ENCODE results near the gene PAN2.
A peak's percentile ranks its signal among the peaks of the same experiment; 100 is the strongest.
"Not testable (repeated sequence)": the region's sequence is repeated elsewhere in the genome, so short reads cannot be mapped to it uniquely, and the experiment has no call there.

The PAN2 gene

GRCh38 chr12:56304872-56305590 lies 28.8 kb downstream of the PAN2 start:
- DNase-seq = no peak

GRCh38 chr12:56304276-56304675 lies 29.5 kb downstream of the PAN2 start:
- DNase-seq = no peak

GRCh38 chr12:56300644-56301464 lies 32.9 kb downstream of the PAN2 start:
- DNase-seq = no peak

GRCh38 chr12:56299853-56300643 lies 33.8 kb downstream of the PAN2 start, which contains the start of gene CS:
Gene CS, minus strand, starts transcription at chr12:56300330. Its CDS starts 129 bp downstream, at chr12:56300201.
- peak; percentile 98 for DNase-seq

DNA sequence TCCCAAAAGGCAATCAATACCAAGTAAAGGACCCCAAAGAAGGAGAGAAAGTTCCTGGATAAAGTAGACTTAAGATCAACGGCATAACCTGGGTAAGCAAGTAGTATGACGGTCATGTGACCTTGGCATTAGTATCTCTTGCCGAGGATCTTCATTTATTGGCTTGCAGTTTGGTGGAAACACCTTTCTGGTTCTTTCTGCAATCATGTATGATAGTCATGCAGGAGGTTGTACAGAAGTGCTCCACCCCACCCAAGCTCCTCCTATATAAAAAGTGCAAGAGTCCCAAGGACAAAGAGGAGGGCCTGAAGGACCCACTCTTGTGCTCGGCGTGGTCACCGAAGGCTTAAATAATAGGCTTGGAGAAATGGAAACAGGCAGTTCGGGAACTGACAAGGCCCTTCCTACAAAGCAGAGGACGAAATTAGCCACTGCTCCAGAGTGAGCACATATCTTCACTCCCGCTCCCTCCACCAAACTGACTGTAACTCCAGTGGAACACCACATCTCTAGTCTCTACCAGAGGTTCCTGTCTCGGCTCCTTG lies 34.4 kb downstream of the PAN2 start:
- DNase-seq = no peak

DNA sequence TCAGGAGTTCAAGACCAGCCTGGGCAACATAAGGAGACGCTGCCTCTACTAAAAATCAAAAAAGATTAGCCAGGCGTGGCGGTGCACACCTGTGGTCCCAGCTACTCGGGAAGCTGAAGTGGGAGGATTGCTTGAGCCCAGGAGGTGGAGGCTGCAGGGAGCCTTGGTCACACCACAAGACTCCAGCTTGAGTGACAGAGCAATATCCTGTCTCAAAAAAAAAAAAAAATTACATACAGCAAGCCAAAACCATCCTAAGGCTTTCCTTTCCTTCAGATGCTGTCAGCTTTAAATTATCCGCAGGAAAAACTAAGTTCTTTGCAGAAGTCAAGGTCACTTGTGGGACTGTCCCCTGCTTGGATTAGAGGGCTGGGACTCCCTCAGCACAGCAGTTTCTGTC lies 35.0 kb downstream of the PAN2 start:
- DNase-seq = no peak

GRCh38 chr12:56297400-56297799 lies 36.4 kb downstream of the PAN2 start:
- DNase-seq = no peak

DNA sequence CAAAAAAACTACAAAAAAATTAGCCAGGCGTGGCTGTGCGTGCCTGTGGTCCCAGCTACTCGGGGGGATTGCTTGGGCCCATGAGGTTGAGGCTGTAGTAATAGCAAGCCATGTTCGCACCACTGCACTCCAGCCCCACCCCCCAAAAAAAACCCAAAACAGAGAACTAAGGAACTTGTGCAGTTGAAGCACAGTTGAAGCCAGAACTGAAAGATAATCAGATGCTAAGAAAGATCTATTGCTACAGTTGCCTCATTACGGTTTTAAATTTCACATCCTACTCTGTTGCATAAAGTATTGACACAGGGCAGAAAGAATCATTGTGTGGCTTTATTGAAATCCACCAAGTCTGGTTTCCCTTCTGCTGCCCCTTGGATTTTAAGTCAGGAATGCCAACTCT lies 37.5 kb downstream of the PAN2 start:
- no peak for DNase-seq

- no peak for DNase-seq
These were observed 40.0 kb downstream of the PAN2 start for GRCh38 chr12:56293795-56294194.

DNA sequence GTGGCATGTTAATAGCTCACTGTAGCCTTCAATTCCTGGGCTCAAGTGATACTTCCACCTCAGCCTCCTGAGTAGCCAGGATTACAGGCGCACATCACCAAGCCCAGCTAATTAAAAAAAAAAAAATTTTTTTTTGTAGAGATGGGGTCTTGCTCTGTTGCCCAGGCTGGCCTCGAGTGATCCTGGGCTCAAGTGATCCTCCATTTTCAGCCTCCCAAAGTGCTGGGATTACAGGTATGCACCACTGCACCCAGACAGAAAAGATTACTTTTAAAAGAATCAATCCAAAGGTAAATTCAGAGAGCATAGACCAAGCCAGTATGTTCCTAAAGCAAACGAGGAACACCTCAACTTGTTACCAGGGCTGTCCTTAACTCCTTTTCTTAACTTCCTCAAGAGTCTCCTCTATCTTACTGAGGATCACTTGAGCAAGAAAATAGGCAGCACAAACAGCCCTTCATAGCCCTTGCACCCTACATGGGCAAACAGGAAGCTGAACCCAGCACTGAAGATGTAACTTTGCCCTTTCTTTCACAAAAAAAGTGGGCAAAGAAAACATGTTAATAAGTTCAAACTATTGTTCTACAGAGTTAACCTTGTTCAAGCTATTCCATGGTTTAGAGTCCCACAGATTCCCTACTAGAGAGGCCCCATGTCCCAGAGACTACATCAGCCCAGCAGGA lies 45.0 kb downstream of the PAN2 start:
- no peak for DNase-seq

GRCh38 chr12:56286044-56286830 lies 47.6 kb downstream of the PAN2 start:
- DNase-seq = no peak

DNA sequence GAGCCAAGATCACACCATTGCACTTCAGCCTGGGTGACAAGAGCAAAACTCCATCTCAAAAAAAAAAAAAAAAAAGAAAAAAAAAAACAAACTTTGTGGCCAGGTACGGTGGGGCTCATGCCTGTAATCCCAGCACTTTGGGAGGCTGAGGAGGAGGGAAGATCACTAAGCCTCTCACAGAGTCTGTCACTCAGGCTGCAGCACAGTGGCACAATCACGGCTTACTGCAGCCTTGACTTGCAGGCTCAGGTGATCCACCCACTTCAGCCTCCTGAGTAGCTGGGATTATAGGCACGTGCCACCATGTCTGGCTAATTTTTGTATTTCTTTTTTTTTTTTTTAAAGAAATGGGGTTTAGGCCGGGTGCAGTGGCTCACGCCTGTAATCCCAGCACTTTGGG lies 49.5 kb downstream of the PAN2 start:
- DNase-seq = not testable (repeated sequence)

DNA sequence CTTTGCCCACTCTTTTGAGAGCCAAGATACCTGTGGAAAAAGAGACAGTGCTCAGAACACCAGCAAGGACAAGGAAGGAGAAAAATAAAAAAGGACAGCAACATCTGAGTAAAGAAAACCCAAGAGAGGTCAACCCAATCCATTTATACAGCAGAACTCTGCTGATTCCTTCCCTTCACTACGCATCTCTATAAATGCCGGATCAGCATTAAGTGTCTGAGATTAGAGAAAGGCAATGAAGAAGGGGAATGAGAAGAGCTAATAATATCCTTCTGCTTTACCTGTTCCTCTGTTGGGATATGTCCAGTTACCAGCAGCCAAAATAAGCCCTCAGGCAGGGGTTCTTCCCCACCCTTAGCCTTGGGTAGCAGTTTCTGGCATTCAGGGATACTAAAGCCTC lies 51.2 kb downstream of the PAN2 start:
- no peak for DNase-seq

DNA sequence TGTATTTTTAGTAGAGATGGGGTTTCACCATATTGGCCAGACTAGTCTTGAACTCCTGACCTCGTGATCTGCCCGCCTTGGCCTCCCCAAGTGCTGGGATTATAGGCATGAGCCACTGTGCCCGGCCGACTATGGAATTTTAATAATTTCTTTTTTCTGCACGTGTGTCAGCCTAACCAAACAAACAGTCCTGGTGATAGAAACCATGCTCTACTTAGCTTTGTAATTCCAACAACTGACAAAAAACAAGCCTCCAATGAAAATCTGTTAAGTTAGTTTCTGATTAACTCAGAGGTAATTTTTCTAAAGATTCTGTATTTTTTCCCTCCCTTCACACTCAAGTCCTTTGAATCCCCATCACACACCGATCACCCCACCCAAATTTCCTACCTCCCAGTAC lies 51.8 kb downstream of the PAN2 start:
- no peak for DNase-seq

GRCh38 chr12:56280849-56281248 lies 53.0 kb downstream of the PAN2 start:
- DNase-seq = no peak

DNA sequence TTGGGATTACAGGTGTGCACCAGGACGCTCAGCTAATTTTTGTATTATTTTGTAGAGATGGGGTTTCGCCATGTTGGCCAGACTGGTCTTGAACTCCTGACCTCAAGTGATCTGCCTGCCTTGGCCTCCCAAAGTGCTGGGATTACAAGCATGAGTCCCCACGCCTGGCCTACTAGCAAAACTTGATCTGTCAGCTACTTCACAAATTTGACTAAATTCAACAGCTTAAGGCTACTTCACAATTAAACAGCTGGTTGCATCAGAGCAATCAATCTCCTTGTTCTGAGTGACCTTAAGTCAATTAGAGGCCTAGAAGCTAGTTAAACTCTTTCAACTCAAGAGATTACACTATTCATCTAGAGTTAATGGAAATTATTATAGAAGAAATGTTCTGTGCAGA lies 54.9 kb downstream of the PAN2 start:
- DNase-seq = no peak

DNA sequence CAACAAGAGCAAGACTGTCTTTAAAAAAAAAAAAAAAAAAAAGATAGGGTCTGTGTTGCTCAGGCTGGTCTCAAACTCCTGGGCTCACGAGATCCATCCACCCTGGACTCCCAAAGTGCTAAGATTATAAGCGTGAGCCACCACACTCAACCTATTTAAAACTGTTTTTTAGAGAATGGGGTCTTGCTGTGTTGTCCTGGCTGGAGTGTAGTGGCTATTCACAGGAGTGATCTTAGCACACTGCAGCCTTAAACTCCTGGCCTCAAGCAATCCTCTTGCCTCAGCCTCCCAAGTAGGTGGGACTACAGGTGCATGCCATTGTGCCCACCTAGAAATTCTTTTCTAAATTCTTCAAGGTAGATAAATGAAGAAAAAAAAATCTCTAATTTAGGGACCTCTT lies 59.5 kb downstream of the PAN2 start:
- DNase-seq = no peak

- DNase-seq = not testable (repeated sequence)
These were observed 61.3 kb downstream of the PAN2 start for GRCh38 chr12:56272468-56272867.

- no peak for DNase-seq
These were observed 62.8 kb downstream of the PAN2 start for GRCh38 chr12:56271031-56271430.

DNA sequence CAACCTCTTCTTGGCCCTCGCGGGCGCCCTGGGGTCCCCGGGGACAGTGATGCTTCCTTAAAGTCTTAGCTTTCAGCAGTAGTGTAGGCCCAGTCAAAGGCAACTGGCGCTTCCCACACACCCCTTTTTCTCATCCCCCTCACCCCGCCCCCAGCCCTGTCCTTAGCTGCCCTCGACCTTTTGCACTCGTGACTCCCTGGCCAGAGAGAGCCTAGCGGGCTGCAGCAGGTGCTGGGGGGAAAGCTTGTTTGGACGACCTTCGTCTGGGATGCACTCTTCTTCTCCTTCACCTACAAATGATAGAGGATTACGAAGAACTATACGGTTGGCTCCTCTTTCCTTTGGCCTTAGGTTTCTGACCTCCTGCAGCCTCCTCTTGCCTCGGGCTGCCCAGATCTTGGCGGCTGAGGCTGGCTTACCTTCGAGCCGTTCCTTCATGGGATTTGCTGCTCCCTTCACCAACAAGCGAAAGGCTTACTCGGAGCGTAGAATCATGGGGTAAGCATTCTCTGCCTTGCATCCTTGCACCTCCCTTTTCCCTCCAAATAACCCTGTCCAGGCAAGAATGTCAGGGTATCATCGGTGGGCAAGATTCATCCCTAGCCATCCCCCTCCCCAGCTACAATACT lies 66.2 kb downstream of the PAN2 start:
- DNase-seq = no peak
